Embryonic facial prominence (tissue), 1 donor: ENCODE data around the gene FAM47E.

ENCODE experiments used
- DNase-seq: peaks from one replicate; pipeline ENCODE4 v3.0.0-alpha.2; 2016; ENCODE audit errors: extremely low spot score

FAM47E gene

GRCh38 chr4:76301068-76301774, 49.7 kb downstream of the FAM47E start:
- DNase-seq = no peak

- no peak for DNase-seq
These were observed 50.2 kb downstream of the FAM47E start for GRCh38 chr4:76301775-76302162.

DNA sequence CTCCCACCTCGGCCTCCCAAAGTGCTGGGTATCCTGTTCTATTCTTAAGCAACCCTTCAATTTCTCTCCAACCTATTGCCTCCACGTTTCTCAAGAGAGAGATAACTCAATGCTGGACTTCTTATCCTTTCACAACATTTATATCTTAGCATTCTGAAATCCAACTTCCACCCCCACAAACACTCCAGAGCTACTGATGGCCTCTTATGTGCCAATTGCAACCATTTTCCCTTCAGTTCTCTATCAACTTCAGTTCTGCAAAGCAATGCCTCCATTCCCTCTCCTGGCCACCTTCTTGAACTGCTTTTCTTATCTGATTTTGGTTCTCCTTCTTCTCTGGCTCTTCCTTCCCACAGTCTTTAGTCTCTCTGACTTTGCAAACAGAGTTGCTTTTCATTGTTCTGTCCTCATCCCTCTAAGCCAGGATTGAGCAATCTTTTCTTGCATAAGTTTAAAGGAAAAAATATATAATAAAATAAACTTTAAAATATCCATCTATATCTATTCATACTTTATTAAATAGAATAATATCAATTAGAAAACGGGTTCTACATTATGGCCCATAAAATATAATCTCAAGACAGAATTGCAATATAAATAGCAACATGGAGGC, 51.4 kb downstream of the FAM47E start:
- DNase-seq = no peak

GRCh38 chr4:76305033-76305687, 53.6 kb downstream of the FAM47E start:
- no peak for DNase-seq

- DNase-seq = no peak
These were observed 54.7 kb downstream of the FAM47E start, which contains the start of gene STBD1 for GRCh38 chr4:76305971-76306881. Gene STBD1, plus strand, starts transcription at chr4:76306733. Its CDS starts 37 bp downstream, at chr4:76306770.

DNA sequence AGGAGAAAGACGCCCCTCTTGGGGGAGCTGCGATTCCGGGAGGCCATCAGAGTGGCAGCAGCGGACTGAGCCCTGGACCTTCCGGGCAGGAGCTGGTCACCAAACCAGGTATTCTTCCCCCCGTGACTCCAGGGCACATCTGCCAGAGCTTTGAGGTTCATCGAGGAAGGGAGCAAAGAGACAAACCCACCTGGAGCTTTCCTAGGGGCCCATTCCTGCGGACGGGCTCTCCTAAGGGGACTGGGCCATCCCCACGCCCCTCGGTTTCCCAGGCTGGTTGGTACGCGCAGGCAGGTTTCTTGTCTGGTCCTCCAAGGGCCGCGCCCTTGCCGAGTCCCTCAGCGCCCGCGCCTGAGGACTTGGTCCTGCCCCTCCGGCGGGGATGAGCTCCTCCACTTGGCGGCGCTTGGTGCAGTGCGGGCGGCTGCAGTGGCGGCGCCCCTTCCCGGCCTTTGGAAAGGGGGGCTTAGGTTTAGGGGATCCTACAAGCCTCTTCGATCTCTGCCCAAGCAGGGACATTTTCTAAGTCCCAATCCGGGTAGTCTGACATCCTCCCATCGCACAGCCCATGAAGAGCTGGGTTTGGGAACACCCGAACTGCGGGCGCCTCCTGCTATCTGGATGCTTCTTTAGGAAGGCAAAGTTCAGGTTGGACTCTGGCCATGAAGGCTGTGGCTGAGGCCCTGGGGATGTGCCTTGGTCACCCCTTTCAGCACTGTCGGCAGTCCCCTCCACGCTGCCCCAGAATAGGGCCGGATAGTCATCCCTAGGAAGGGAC, 55.5 kb downstream of the FAM47E start:
- no peak for DNase-seq

- DNase-seq = no peak
These were observed 56.1 kb downstream of the FAM47E start for GRCh38 chr4:76307660-76308014.

- no peak for DNase-seq
These were observed 57.0 kb downstream of the FAM47E start for GRCh38 chr4:76308548-76308947.

GRCh38 chr4:76309939-76310550, 58.5 kb downstream of the FAM47E start:
- no peak for DNase-seq

DNA sequence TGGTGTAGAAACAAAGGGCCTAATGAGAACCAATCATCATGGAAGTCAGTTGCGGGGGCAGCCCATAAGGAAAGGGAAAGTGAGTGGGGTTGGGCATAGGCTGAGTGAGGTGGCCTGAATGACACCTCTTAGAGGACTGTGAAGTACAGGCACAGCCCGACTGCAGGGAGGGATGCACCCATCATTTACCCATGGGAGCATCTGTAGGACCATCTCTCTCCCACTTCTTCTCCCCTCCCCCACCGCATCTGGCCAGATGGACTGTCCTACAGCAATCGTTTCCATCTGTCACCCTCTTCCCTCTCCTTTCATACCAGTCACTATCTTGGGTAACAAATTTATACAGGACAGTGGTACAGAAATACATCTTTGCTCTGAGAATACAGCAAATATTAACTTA, 59.2 kb downstream of the FAM47E start:
- DNase-seq = no peak

DNA sequence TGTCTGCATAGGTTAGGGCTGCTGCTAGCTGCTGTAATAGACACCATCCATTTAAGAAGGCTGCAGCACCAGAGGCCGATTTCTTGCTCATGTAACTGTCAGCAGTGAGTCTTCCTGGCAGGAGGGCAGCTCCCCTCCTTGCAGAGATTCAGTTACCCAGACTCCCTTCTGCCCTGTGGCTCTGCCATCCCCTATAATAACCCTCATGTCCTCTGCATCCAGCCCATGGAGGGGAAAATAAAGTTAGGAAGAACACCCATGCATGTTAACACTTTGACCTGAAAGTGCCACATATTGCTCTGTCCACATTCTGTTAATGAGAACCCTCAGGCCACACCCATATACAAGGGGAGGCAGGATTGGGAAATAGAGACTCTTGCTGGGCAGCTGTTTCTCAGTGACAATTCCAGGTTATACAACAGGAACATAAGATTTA, 60.4 kb downstream of the FAM47E start:
- DNase-seq = no peak

- DNase-seq = no peak
These were observed 60.9 kb downstream of the FAM47E start for GRCh38 chr4:76312457-76312856.

DNA sequence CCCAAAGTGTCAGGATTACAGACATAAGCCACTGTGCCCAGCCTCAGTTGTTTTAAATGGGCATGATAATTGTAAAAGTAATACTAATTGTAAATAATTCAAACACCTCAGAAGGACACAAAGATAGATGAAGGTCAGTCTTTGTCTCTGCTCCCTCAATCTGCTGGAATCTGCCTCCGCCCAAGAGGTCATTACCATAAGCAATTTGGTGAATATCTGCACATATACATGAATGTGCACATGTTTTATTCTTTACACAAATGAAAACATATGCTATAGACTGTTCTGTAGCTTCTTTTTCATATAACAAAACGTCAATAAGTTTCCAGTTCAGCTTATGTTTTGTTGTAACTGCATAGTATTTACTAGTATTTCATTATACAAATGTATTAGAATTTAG, 62.0 kb downstream of the FAM47E start:
- DNase-seq = no peak

DNA sequence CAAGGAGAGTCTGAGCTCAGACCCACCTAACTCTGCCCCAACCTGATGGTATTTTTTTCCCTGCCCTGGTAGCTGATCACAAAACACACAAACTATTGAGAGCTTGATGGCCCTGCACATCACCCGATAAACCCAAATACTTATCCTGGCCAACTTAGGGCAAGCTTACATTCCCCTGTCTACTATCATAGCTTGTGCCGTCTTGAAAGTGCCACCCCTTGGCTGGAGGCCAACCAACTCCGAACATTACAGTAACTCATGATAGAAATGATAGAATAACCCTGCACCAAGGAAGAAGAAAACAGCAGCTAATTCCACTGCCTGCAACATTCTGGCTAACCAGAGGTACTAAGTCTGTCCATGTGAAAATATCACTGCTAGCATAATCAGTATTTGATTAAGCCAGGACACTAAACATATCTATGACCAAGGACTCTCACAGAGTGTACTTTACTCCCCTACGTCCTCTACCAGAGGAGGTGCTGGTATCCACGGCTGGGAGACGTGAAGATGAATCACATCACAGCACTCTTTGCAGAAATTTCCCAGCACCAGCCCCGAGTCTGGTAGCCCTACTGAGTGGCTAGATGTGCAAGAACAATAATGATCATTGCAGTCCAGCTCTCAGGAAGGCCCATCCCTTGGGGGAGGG, 63.9 kb downstream of the FAM47E start:
- DNase-seq = no peak

DNA sequence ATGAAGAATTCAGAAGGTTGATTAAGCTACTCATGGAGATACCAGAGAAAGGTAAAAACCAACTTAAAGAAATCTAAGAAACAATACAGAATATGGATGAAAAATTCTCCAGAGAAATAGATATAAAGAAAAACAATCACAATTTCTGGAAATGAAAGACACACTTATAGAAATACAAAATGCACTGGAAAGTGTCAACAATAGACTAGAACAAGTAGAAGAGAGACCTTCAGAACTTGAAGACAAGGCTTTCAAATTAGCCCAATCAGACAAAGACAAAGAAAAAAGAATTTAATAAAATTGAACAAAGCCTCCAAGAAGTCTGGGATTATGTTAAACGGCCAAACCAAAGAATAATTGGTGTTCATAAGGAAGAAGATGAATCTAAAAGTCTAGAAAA, 64.6 kb downstream of the FAM47E start:
- no peak for DNase-seq

GRCh38 chr4:76322236-76322635, 70.7 kb downstream of the FAM47E start:
- DNase-seq = no peak

- no peak for DNase-seq
These were observed 73.6 kb downstream of the FAM47E start for GRCh38 chr4:76325072-76325471.

GRCh38 chr4:76326515-76326914, 75.0 kb downstream of the FAM47E start:
- DNase-seq = no peak
